DMS53 treated with DMSO at 0.1 percent for 48 hours (cell line): Measurements from ENCODE around the gene FBXO17.
"Not testable (repeated sequence)": the region's sequence is repeated elsewhere in the genome, so short reads cannot be mapped to it uniquely, and the experiment has no call there.

Source experiments
- DNase-seq: peaks from one replicate; lab custom pipeline; 2025; ENCODE audit not compliant: unreplicated experiment; lab: John Stamatoyannopoulos, UW

Gene FBXO17

DNA sequence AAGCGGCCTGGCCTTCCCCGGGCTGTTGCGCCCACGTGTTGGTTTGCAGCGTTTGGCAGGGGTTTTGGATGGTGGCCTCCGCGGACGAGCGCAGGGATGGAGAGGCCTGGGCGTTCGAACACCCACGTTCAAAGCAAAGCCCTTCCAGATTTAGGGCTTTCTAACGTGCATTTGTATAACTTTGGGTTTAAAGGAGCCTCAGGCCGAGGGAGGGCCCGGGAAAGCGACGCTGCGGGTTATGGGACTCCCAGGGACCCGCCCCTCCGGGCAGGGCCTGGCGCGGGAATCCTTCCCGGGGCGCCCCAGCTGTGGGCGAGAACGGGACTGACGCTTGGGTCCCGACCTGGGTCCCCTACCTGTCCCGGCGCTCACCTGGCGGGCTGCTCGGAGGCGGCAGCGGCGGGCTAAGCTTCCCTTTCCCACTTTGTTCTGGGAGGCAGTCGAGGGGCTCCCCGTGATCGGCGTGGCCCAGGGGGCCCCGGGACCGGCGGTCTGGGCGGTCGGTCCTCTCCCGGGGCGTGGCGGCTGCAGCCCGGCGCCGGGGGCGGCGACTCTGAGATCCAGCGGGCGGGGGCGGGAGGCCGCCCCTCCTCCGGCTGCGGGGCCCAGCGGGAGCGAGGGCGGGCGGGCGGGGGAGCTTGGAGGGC is at the start of gene FBXO17:
Gene FBXO17, minus strand, starts transcription at position 529 of the 647 bp plus-strand sequence. CDS start 25,423 bp downstream, outside the sequence.
- DNase-seq = no peak

- DNase-seq = no peak
These were observed 49.5 kb upstream of the FBXO17 start for GRCh38 chr19:39024875-39025641.

- no peak for DNase-seq
These were observed 45.5 kb upstream of the FBXO17 start for GRCh38 chr19:39021063-39021462.

GRCh38 chr19:39017646-39018045 is 42.1 kb upstream of the FBXO17 start:
- no peak for DNase-seq

DNA sequence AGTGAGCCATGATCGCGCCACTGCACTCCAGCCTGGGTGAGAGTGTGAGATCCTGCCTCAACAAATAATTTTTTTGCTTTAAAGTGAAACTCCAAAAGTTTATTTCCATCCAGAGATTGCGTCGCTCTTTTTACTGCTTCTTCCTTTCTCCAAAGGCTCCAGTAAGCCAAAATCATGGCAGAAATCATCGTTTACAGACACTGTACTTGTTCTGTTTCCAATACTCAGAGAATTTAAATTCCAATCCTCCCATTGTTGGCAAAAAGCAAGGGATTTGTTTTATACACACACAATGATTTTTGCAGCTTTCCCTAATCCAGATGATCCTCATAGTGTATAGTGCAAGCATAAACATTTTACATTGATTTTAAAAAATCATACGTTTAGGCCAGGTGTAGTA is 41.5 kb upstream of the FBXO17 start:
- DNase-seq = no peak

DNA sequence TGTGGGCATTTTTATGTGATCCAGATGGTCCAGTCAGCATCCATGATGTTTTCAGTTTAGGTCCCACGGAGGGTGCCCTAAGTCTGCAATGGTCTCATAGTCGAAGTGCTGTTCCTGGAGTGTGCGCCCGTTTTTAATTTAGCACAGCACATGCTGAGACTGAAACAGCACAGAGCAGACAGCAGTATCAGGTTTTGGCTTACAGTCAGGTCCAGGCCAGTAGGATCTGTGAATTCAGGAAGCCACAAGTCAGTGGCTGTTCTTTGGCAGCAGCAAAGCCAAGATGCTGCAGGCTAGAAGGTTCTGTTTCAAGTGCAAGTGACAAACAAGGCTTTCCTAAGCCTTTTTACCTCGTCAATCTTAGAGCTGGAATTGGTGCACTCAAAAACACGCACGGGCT is 38.5 kb upstream of the FBXO17 start:
- DNase-seq = no peak

DNA sequence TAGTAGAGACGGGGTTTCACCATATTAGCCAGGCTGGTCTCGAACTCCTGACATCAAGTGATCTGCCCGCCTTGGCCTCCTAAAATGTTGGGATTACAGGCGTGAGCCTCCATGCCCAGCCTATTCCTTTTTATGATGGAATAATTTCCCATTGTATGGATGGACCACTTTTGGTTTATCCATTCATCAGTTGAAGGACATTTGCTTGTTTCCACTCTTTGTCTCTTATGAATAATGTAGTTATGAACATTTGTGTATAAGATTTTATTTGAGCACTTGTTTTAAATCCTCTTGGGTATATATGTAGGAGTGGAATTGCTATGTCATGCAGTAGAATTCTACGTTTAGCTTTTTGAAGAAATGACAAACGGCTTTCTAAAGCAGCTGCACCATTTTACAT is 33.5 kb upstream of the FBXO17 start:
- no peak for DNase-seq

DNA sequence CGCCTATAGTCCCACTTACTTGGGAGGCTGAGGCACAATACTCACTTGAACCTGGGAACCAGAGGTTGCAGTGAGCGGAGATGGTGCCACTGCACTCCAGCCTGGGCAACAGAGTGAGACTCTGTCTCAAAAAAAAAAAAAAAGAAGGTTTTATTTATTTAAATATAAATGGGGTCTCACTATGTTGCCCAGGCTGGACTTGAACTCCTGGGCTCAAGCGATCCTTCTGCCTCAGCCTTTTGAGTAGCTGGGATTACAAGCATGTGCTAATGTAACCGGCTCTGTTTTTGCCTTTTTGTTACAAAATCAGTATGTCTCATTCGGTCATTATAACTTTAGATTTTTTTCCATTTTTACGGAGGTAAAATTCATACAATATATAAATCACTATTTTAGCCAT is 32.6 kb upstream of the FBXO17 start:
- no peak for DNase-seq

DNA sequence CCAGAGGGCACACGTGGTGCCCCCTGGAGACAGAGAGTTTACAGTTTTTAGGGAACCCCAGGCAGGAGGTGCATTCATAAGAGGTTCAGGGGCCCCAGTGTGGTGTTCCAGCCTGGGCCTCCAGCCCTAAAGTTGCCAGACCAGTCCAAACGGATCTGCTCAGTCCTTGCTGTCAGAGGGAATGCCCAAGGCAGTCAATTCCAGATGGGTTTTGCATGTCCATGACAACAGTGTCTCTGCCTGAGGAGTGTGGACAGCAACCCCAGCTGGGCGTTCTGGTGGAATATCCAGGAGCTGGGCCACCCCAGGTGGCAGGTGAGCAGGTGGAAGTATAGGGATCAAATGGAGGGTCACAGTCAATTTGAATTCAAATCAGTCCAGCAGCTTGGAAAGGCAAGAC is 31.6 kb upstream of the FBXO17 start:
- DNase-seq = no peak

DNA sequence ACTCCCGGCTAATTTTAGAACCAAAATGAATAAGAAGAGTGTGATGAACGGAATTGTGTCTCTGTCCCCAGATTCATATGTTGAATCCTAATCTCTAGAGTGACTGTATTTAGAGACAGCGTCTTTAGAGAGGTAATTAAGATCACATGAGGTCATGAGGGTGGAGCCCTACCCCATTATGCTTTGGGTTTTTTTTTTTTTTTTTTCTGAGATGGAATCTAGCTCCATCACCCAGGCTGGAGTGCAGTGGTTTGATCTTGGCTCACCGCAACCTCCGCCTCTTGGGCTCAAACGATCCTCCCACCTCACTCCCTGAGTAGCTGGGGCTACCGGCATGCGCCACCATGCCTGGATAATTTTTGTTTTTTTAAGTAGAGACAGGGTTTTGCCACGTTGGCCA is 28.9 kb upstream of the FBXO17 start:
- no peak for DNase-seq

- no peak for DNase-seq
These were observed 28.3 kb upstream of the FBXO17 start for GRCh38 chr19:39003796-39004195.

DNA sequence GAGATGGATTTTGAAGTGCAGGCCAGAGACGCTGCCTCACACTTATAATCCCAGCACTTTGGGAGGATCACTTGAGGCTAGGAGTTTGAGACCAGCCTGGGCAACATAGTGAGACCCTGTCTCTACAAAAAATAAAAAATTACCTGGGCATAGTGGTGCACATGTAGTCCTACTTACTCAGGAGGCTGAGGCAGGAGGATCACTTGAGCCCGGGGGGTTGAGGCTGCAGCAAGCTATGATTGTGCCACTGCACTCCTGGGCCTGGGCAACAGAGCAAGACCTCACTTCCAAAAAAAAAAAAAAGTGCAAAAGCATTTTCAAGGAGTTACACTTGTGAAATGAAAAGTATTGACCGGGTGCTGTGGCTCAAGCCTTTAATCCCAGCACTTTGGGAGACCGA is 27.6 kb upstream of the FBXO17 start:
- DNase-seq = no peak

- no peak for DNase-seq
These were observed 25.5 kb upstream of the FBXO17 start for GRCh38 chr19:39001041-39001440.

DNA sequence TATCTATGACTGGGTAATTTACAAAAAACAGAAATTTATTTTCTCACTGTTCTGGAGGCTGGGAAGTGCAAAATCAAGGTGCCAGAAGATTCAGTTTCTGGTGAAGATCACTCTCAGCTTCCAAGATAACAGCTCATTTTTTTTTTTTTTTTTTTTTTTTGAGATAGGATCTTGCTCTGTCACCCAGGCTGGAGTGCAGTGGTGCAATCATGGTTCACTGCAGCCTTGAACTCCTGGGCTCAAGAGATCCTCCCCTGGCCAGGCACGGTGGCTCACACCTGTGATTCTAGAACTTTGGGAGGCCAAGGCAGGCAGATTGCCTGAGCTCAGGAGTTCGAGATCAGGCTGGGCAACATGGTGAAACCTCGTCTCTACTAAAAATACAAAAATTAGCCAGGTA is 22.0 kb upstream of the FBXO17 start:
- DNase-seq = not testable (repeated sequence)

GRCh38 chr19:38993271-38993670 is 17.7 kb upstream of the FBXO17 start:
- no peak for DNase-seq

DNA sequence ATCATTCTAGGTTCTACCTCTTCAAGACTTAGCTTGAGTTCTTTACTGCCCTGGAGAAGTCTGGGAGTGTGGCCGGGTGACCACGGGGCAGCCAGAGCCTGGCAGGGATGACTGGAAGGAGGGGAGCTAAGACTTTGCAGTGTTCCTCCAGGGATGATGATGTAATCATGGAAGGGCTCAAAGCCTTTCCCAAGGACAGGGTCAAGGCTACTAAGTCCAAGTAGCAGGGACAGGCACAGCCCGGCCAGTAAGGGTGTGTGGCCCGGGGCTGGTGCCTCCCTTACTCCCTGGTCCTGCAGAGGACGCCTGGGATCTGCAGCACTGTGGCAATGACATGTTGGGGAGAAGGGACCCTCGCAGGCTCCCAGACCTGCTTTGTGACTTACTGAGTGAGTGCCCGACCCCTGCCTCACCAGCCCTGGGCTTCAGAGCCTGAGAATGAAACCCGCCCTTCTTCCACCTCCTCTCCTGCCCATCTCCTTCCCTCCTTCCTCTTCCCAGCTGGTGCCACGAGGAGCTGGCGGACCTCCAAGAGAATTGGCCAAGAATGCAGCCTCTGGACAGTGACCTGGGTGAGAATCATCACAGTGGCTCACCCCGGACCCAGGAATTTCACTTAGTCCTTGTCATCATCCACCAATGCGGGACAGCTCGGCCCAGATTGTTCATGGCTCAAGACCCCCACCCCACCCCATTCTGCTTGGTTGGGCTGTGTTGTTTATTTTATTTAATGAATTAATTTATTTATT is 15.6 kb upstream of the FBXO17 start:
- DNase-seq = no peak

GRCh38 chr19:38989614-38990013 is 14.1 kb upstream of the FBXO17 start:
- not testable (repeated sequence) for DNase-seq

DNA sequence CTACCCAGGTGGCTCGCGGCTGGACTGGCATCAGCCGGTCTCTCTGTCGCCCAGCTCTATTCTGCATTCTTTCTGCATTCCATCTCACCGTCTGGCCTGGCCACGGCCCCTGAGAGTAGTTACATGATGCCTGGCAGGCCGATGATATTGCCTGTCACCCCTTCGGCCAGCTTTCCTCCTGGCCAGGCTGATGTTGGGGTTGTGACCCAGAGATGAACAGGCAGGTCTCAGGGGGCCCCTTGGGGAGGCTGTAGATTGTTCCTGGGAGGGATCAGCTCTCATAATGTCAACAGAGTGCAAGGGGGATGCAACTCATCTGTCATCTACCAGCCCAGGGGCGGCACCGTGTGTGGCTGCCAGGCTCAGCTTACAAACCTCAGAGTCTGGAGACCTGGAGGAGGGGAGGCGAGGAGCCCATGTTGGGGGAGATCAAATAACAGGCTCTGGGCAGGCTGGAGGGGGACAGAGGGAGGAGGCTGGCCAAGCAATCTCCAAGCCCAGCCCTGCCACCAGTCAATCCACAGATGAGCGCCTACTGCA is 13.6 kb upstream of the FBXO17 start:
- no peak for DNase-seq

GRCh38 chr19:38988627-38989026 is 13.1 kb upstream of the FBXO17 start:
- not testable (repeated sequence) for DNase-seq

GRCh38 chr19:38987745-38988144 is 12.2 kb upstream of the FBXO17 start:
- DNase-seq = not testable (repeated sequence)

- no peak for DNase-seq
These were observed 9.7 kb upstream of the FBXO17 start for GRCh38 chr19:38985262-38985661.
